HCT116 (cell line): ENCODE results near the gene PSEN2. TPM values are rescaled to one million over a fixed set of nuclear protein-coding genes. Genes with fewer than 3 reads are reported as not detected.

Source experiments
- ATAC-seq: fragments of 200-7000 bp; cut with Tn5 transposase; 2 replicates; pipeline ENCODE4 v1.9.1; 2020; ENCODE audit warnings: mild to moderate bottlenecking, moderate library complexity
- BruUV-seq: library from RNA; stranded (reverse); fragments of 400-500 nt; replicated peaks from 2 replicates; lab custom pipeline; 2021; lab: Mats Ljungman, UMichigan
- CTCF ChIA-PET: fragments of 300-600 bp; sonication (Branson Sonifier 250); formaldehyde crosslinking; loops from one replicate; lab custom pipeline; 2021; ENCODE audit warnings: antibody characterized with exemption; lab: Charles Lee
- POLR2A ChIA-PET: fragments of 300-600, 350-600 bp; sonication (Branson Sonifier 250); formaldehyde crosslinking; loops from one replicate; lab custom pipeline; 2021; ENCODE audit warnings: antibody characterized with exemption; lab: Charles Lee
- RAD21 ChIA-PET, 2 experiments: fragments of 300-600 bp; sonication (Branson Sonifier 250); formaldehyde crosslinking; loops; one replicate each; lab custom pipeline; 2023; ENCODE audit warnings: low total read pairs in 2 of 2; ENCODE audit not compliant: uncharacterized antibody in 2 of 2, unreplicated experiment in 2 of 2, low non-redundant PET in 1 of 2; lab: Charles Lee
- DNase-seq: peaks from one replicate; pipeline ENCODE4 v3.0.0-alpha.2; 2010; ENCODE audit warnings: low read depth, low spot score
- H2AFZ ChIP-seq: fragments of 200-600 bp; shearing (Covaris generic), sonication (generic); 2 replicates; pipeline ENCODE4 v1.6.1; 2017; ENCODE audit warnings: low read depth, mixed run types, mixed read lengths, antibody characterized with exemption, low read length; ENCODE audit not compliant: poor library complexity, severe bottlenecking
- H3K27ac ChIP-seq: 2 replicates; pipeline ENCODE4 v1.5.1; 2012; ENCODE audit warnings: low read depth, low read length
- H3K27me3 ChIP-seq: fragments of 200-600 bp; sonication (generic); 2 replicates; pipeline ENCODE4 v1.6.1; 2016; ENCODE audit warnings: mixed run types, low read length, mixed read lengths; ENCODE audit not compliant: insufficient read depth
- H3K36me3 ChIP-seq, 2 experiments: fragments of 200-500 bp in 1 of 2; fragments of 200-600 bp in 1 of 2; sonication (Bioruptor generic) in 1 of 2; sonication (generic) in 1 of 2; 2 replicates each; pipeline versions ENCODE4 v1.5.1 to v1.6.1; 2014 to 2016; ENCODE audit warnings: low read length in 2 of 2, inconsistent platforms in 1 of 2, mixed read lengths in 1 of 2, mixed run types in 1 of 2; ENCODE audit not compliant: insufficient read depth in 2 of 2, control insufficient read depth in 1 of 2
- H3K4me1 ChIP-seq, 2 experiments: fragments of 200-600 bp in 1 of 2; sonication (generic) in 1 of 2; 2 replicates each; pipeline versions ENCODE4 v1.5.1 to v1.6.1; 2012 to 2017; ENCODE audit warnings: low read length in 2 of 2, inconsistent platforms in 1 of 2, mild to moderate bottlenecking in 1 of 2, mixed read lengths in 1 of 2, mixed run types in 1 of 2, moderate library complexity in 1 of 2; ENCODE audit not compliant: insufficient read depth in 2 of 2, control insufficient read depth in 1 of 2
- H3K4me2 ChIP-seq: fragments of 200-600 bp; sonication (generic); 2 replicates; pipeline ENCODE4 v1.6.1; 2017; ENCODE audit warnings: mixed run types, low read length, mixed read lengths
- H3K4me3 ChIP-seq, 2 experiments: fragments of 200-600 bp in 1 of 2; sonication (generic) in 1 of 2; replicated peaks in 1 of 2; 2 replicates each; pipeline ENCODE4 v1.5.1; 2011 to 2016; ENCODE audit warnings: low read length in 2 of 2, control low read depth in 1 of 2, low read depth in 1 of 2, mild to moderate bottlenecking in 1 of 2, mixed read lengths in 1 of 2, mixed run types in 1 of 2
- H3K79me2 ChIP-seq: fragments of 200-600 bp; sonication (generic); 2 replicates; pipeline ENCODE4 v1.6.1; 2017; ENCODE audit warnings: mild to moderate bottlenecking, mixed run types, low read length, moderate library complexity, mixed read lengths; ENCODE audit not compliant: insufficient read depth
- H3K9ac ChIP-seq: fragments of 200-600 bp; sonication (generic); 2 replicates; pipeline ENCODE4 v1.6.1; 2016; ENCODE audit warnings: low read length, mixed read lengths
- H3K9me2 ChIP-seq: fragments of 200-600 bp; sonication (generic), shearing (Covaris generic); 2 replicates; pipeline ENCODE4 v1.6.1; 2017; ENCODE audit warnings: mixed run types, mild to moderate bottlenecking, moderate library complexity; ENCODE audit not compliant: insufficient read depth
- H3K9me3 ChIP-seq, 2 experiments: fragments of 200-500 bp in 1 of 2; fragments of 200-600 bp in 1 of 2; sonication (Bioruptor generic) in 1 of 2; sonication (generic) in 1 of 2; 2 replicates each; pipeline ENCODE4 v1.6.1; 2014 to 2017; ENCODE audit warnings: low read length in 2 of 2, mixed read lengths in 2 of 2, inconsistent platforms in 1 of 2, low read depth in 1 of 2, mild to moderate bottlenecking in 1 of 2, mixed run types in 1 of 2, moderate library complexity in 1 of 2; ENCODE audit not compliant: control insufficient read depth in 1 of 2, insufficient read depth in 1 of 2
- H4K20me1 ChIP-seq: fragments of 200-600 bp; sonication (generic), shearing (Covaris generic); 2 replicates; pipeline ENCODE4 v1.6.1; 2017; ENCODE audit warnings: mixed run types, mild to moderate bottlenecking, moderate library complexity; ENCODE audit not compliant: insufficient read depth
- ATF3 ChIP-seq: IDR thresholded peaks from 2 replicates; pipeline ENCODE4 v1.6.1; 2012
- CEBPB ChIP-seq: IDR thresholded peaks from 2 replicates; pipeline ENCODE4 v1.6.1; 2012; ENCODE audit warnings: low read depth
- CTCF ChIP-seq, 3 experiments: fragments of 200-600 bp in 1 of 3; sonication (generic) in 1 of 3; IDR thresholded peaks in 2 of 3; conservative IDR thresholded peaks in 1 of 3; 2 replicates each; pipeline ENCODE4 v1.5.1; 2012 to 2017; ENCODE audit warnings: low read depth in 2 of 3, low read length in 2 of 3, antibody characterized with exemption in 1 of 3, borderline replicate concordance in 1 of 3, control low read depth in 1 of 3, mild to moderate bottlenecking in 1 of 3, mixed read lengths in 1 of 3, mixed run types in 1 of 3, moderate library complexity in 1 of 3; ENCODE audit not compliant: insufficient read depth in 1 of 3
- EGR1 ChIP-seq: IDR thresholded peaks from 2 replicates; pipeline ENCODE4 v1.6.1; 2012; ENCODE audit warnings: low read depth
- ELF1 ChIP-seq: IDR thresholded peaks from 2 replicates; pipeline ENCODE4 v1.6.1; 2012; ENCODE audit warnings: low read depth, borderline replicate concordance
- EZH2 ChIP-seq: fragments of 200-600 bp; sonication (generic); IDR thresholded peaks from 2 replicates; pipeline ENCODE4 v1.6.1; 2017; ENCODE audit warnings: antibody characterized with exemption, mixed run types
- EZH2phosphoT487 ChIP-seq: fragments of 200-600 bp; IDR thresholded peaks from 2 replicates; pipeline ENCODE4 v1.6.1; 2018; ENCODE audit warnings: antibody characterized with exemption, borderline replicate concordance
- FOSL1 ChIP-seq: IDR thresholded peaks from 2 replicates; pipeline ENCODE4 v1.6.1; 2012; ENCODE audit warnings: low read depth
- MAX ChIP-seq: IDR thresholded peaks from 2 replicates; pipeline ENCODE4 v1.6.1; 2012
- POLR2A ChIP-seq: IDR thresholded peaks from 2 replicates; pipeline ENCODE4 v1.7.0; 2011; ENCODE audit warnings: borderline replicate concordance; ENCODE audit not compliant: insufficient read depth, insufficient read length; ENCODE audit errors: extremely low read depth
- POLR2AphosphoS5 ChIP-seq: IDR thresholded peaks from 2 replicates; pipeline ENCODE4 v1.6.1; 2011; ENCODE audit warnings: mild to moderate bottlenecking, low read depth, low read length, moderate library complexity
- RAD21 ChIP-seq: IDR thresholded peaks from 2 replicates; pipeline ENCODE4 v1.6.1; 2012; ENCODE audit warnings: low read depth, mild to moderate bottlenecking
- REST ChIP-seq: IDR thresholded peaks from 2 replicates; pipeline ENCODE4 v1.6.1; 2012; ENCODE audit warnings: low read depth
- SP1 ChIP-seq: IDR thresholded peaks from 2 replicates; pipeline ENCODE4 v1.6.1; 2012; ENCODE audit warnings: low read depth
- SRF ChIP-seq: IDR thresholded peaks from 2 replicates; pipeline ENCODE4 v1.6.1; 2012; ENCODE audit warnings: low read depth
- TCF7L2 ChIP-seq: IDR thresholded peaks from 2 replicates; pipeline ENCODE4 v1.7.0; 2011; ENCODE audit warnings: borderline replicate concordance, inconsistent platforms; ENCODE audit not compliant: insufficient read depth, insufficient read length; ENCODE audit errors: extremely low read depth
- ZBTB33 ChIP-seq: IDR thresholded peaks from 2 replicates; pipeline ENCODE4 v1.6.1; 2011; ENCODE audit warnings: mild to moderate bottlenecking, low read length, moderate library complexity; ENCODE audit not compliant: insufficient replicate concordance; ENCODE audit errors: extremely low read depth
- ZNF274 ChIP-seq: fragments of 200-500 bp; sonication (Bioruptor generic); IDR thresholded peaks from 2 replicates; pipeline ENCODE4 v1.6.1; 2014; ENCODE audit warnings: mild to moderate bottlenecking, low read depth, low read length, inconsistent platforms
- intact Hi-C: fragments of 100-400 bp; cut with micrococcal nuclease; formaldehyde crosslinking; loops from 2 replicates; pipeline ENCODE4 v1.10.0; 2022
- total RNA-seq: library from RNA; stranded (reverse); gene quantifications from one replicate; pipeline ENCODE4 v1.2.1, GENCODE V29; 2021; ENCODE audit not compliant: unreplicated experiment

Gene PSEN2
- total RNA-seq, 1 experiment from 2014 or later, result 28.5 TPM

- TF ChIP-seq ATF3 (no peak), REST (no peak), SP1 (no peak), SRF (no peak), EGR1 (no peak), ZNF274 (no peak), RAD21 (no peak)
These were observed 24.4 kb downstream of the PSEN2 start (continued) for GRCh38 chr1:226894826-226895225.

- H3K27ac ChIP-seq, result no peak overlapping the region
- H3K36me3 ChIP-seq, result peaks cover 0 to 3% of the 10 kb centered on the region in 2 experiments; a peak in 2 of 4 replicates
- no peaks in the 10 kb centered on the region for H3K9me2 ChIP-seq
- H3K4me2 ChIP-seq, result no peak overlapping the region
- H4K20me1 ChIP-seq, result no peaks in the 10 kb centered on the region
- ChIA-PET CTCF (no interaction called here), RAD21 (no interaction called here), POLR2A (no interaction called here)
- DNase-seq (no peak), ATAC-seq (no peak)
- intact Hi-C loops, result no loop called here
- no peaks in the 10 kb centered on the region for H3K27me3 ChIP-seq
- H3K79me2 ChIP-seq, result no peaks in the 10 kb centered on the region
- no peaks in the 10 kb centered on the region for H3K4me1 ChIP-seq
- no peaks in the 10 kb centered on the region for H3K9me3 ChIP-seq
- no peak overlapping the region for H3K9ac ChIP-seq
- BruUV-seq, result no TSS peak
- no peak overlapping the region for H2AFZ ChIP-seq
- H3K4me3 ChIP-seq, result no peak overlapping the region
- TF ChIP-seq SRF, result no peak
- TF ChIP-seq TCF7L2, result no peak
- no peak for TF ChIP-seq EZH2phosphoT487
- no peak for TF ChIP-seq EZH2
- no peak for TF ChIP-seq SP1
- no peak for TF ChIP-seq FOSL1
- TF ChIP-seq POLR2AphosphoS5, result no peak
- no peak for TF ChIP-seq CTCF (IDR thresholded peaks at IDR 0.05 in 2 of 3, conservative IDR thresholded peaks at IDR 0.05 in 1 of 3; ENCODE audit: borderline replicate concordance in 1 of 3, insufficient read depth in 1 of 3, low read depth in 2 of 3, low read length in 2 of 3)
- TF ChIP-seq CEBPB, result no peak
- TF ChIP-seq POLR2A, result no peak
- no peak for TF ChIP-seq ELF1
- TF ChIP-seq ZBTB33, result no peak
- no peak for TF ChIP-seq MAX
These were observed 25.2 kb downstream of the PSEN2 start for GRCh38 chr1:226895644-226896043.
